Measurements from ENCODE around the gene SNTG2. TPM values are rescaled to one million over a fixed set of nuclear protein-coding genes. Genes with fewer than 3 reads are reported as not detected.

SNTG2 gene
- total RNA-seq, 4 donors from 2014 or later, result 4.2 to 14.2 (median 9.2) TPM

DNA sequence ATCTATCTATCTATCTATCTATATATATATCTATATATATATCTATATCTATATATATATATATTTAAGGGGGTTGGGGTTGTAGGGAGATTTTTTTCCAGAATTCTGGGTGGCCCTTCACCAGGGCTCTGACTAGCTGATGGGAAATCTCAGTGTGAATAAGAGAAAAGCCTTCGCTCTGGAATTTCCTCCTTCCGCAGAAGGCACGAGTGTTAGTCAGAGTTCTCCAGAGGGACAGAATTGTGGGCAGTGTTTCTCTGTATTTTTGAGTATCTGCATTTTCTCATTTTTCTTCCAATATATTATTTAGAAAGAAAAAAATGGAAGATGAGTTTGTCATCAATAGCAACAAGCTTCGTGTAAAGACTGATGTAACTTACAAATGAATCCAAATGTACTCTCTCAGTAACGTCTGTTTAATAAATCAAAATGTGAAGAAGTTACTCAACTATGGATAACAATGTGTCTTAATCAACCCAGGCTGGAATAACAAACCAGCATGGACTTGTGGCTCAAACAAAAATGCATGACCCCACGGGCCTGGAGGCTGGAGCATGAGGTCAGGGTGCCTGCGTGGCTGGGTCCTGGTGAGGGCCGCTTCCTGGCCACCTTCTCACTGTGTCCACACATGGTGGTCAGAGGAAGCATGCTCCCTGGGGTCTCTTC lies 10.6 kb upstream of the SNTG2 start:
- no peaks in the 10 kb centered on the region for H3K9me3 ChIP-seq
- no peak overlapping the region for H3K4me3 ChIP-seq (replicated peaks in 1 of 3)
- H3K27ac ChIP-seq, result no peak overlapping the region
- H3K4me1 ChIP-seq, result no peaks in the 10 kb centered on the region
- no peak for TF ChIP-seq POLR2A (IDR thresholded peaks at IDR 0.05)
- TF ChIP-seq, protein P1, sequence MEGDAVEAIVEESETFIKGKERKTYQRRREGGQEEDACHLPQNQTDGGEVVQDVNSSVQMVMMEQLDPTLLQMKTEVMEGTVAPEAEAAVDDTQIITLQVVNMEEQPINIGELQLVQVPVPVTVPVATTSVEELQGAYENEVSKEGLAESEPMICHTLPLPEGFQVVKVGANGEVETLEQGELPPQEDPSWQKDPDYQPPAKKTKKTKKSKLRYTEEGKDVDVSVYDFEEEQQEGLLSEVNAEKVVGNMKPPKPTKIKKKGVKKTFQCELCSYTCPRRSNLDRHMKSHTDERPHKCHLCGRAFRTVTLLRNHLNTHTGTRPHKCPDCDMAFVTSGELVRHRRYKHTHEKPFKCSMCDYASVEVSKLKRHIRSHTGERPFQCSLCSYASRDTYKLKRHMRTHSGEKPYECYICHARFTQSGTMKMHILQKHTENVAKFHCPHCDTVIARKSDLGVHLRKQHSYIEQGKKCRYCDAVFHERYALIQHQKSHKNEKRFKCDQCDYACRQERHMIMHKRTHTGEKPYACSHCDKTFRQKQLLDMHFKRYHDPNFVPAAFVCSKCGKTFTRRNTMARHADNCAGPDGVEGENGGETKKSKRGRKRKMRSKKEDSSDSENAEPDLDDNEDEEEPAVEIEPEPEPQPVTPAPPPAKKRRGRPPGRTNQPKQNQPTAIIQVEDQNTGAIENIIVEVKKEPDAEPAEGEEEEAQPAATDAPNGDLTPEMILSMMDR (IDR thresholded peaks at IDR 0.05), result no peak
- no peaks in the 10 kb centered on the region for H3K36me3 ChIP-seq
- 72 to 79% methylated on average over 8 of the region's 8 CpGs for WGBS, 2 donors
- H3K27me3 ChIP-seq, result no peaks in the 10 kb centered on the region
- intact Hi-C loops (cut with DNase I), result no loop called here
- no peak for DNase-seq

DNA sequence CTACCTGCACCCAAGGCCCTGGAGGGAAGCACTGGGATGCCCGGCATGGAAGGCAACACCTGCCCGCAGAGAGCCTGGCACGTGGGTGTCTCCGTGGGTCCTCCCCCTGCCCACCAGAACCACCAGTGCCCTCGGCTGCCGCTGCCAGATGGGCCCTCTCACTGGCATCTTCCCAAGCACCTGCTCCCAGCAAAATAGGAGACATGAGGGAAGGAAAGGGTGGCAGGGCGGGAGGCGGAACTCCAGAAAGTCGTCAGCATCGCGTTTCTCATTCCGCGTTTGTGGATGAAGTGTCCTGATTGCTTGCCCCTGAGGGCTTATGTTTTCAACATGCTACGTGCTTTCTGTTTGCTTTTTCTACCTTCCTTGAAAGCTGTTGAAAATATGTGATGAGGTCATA lies 8.8 kb upstream of the SNTG2 start:
- TF ChIP-seq POLR2A (IDR thresholded peaks at IDR 0.05), result no peak
- TF ChIP-seq, protein P1 (IDR thresholded peaks at IDR 0.05), result no peak
- no peak for DNase-seq
- no peaks in the 10 kb centered on the region for H3K9me3 ChIP-seq
- no peak overlapping the region for H3K4me3 ChIP-seq (replicated peaks in 1 of 3)
- H3K4me1 ChIP-seq, result no peaks in the 10 kb centered on the region
- WGBS, 2 donors, result 77 to 79% methylated on average over 14 of the region's 14 CpGs
- intact Hi-C loops (cut with DNase I), result no loop called here
- no peak overlapping the region for H3K27ac ChIP-seq
- H3K36me3 ChIP-seq, result no peaks in the 10 kb centered on the region
- H3K27me3 ChIP-seq, result no peaks in the 10 kb centered on the region

DNA sequence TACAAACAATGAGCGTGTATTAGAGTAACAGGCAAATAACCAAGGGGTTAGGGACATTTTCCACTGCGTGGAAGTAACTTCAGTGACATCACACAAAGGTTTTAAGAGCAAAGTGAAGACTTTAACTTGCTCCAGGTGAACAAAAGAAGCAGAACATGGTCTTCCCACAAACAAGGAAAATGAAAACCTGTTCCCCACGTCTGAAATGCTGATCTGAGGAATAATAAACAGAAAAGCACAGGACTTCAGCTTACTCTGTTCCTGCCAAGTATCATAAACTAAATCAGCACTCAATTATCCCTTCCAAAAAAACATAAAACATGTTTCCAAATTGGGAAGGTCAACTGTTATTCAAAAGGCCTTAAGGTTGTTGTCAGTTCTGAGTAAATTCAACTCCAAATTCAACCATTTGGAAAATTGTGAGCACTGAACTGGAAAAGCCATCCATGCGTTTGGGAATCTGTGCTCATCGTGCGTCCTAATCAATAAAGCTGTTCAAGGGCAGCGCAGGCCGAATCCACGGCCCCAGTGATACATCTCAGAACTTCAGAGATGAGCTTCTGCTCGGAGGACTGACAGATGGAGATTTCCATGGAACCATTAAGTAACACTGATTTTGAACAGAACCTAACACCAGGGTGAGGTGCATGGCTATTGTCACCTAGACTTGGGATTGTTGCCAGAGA lies 7.7 kb upstream of the SNTG2 start:
- H3K4me3 ChIP-seq (replicated peaks in 1 of 3), result no peak overlapping the region
- H3K27ac ChIP-seq, result no peak overlapping the region
- TF ChIP-seq POLR2A (IDR thresholded peaks at IDR 0.05), result no peak
- TF ChIP-seq, protein P1 (IDR thresholded peaks at IDR 0.05), result no peak
- H3K27me3 ChIP-seq, result no peaks in the 10 kb centered on the region
- no peaks in the 10 kb centered on the region for H3K9me3 ChIP-seq
- no peaks in the 10 kb centered on the region for H3K36me3 ChIP-seq
- WGBS, 2 donors, result 92 to 95% methylated on average over 10 of the region's 10 CpGs
- no peak for DNase-seq
- intact Hi-C loops (cut with DNase I), result no loop called here
- no peaks in the 10 kb centered on the region for H3K4me1 ChIP-seq

DNA sequence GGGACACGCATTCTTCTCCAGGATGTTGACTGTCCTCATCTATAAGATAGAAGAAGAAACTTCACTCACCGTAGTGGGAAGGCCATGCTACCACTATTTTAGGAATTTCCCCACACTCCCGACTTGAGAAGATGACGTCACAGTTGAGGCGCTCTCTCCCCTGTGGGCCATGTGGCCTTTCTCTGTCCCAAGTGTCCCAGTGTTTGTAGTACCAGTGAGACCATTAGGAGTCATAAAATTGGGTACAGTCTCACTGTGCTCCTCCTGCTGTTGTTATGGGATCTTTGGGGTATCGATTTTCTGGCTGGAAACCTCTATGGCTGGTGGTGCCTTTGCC lies 7.2 kb upstream of the SNTG2 start:
- intact Hi-C loops (cut with DNase I), result no loop called here

DNA sequence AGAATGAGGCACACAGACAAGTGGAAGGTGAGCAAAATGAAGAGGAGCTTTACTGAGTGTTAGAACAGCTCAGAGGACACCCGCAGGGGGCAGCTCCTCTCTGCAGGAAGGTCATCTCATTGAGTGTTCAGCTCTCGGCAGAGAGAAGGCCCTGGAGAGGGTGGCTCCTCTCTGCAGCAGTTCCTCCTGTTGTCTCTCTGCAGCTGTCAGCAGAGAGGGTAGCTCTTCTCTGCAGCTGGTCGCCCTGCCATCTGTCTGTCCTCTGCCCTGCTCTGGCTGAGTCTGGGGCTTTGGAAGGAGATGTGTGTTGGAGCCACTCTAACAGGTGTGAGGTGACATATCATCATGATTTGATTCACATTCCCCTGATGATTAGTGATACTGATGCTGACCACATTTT lies 6.8 kb upstream of the SNTG2 start:
- TF ChIP-seq POLR2A (IDR thresholded peaks at IDR 0.05), result no peak
- TF ChIP-seq, protein P1 (IDR thresholded peaks at IDR 0.05), result no peak
- no peaks in the 10 kb centered on the region for H3K9me3 ChIP-seq
- 86 to 100% methylated on average over 3 of the region's 3 CpGs for WGBS, 2 donors
- DNase-seq, result no peak
- no peak overlapping the region for H3K27ac ChIP-seq
- no peaks in the 10 kb centered on the region for H3K27me3 ChIP-seq
- H3K36me3 ChIP-seq, result no peaks in the 10 kb centered on the region
- intact Hi-C loops (cut with DNase I), result no loop called here
- no peaks in the 10 kb centered on the region for H3K4me1 ChIP-seq
- H3K4me3 ChIP-seq (replicated peaks in 1 of 3), result no peak overlapping the region

More for the DNA sequence above, 7.2 kb upstream of the SNTG2 start:
- no peaks in the 10 kb centered on the region for H3K9me3 ChIP-seq
- 93 to 98% methylated on average over 6 of the region's 6 CpGs for WGBS, 2 donors
- no peak overlapping the region for H3K4me3 ChIP-seq (replicated peaks in 1 of 3)
- no peak for DNase-seq
- H3K4me1 ChIP-seq, result no peaks in the 10 kb centered on the region
- H3K27me3 ChIP-seq, result no peaks in the 10 kb centered on the region
- no peaks in the 10 kb centered on the region for H3K36me3 ChIP-seq
- TF ChIP-seq, protein P1 (IDR thresholded peaks at IDR 0.05), result no peak
- no peak for TF ChIP-seq POLR2A (IDR thresholded peaks at IDR 0.05)
- H3K27ac ChIP-seq, result no peak overlapping the region
